Measurements from ENCODE around the gene TASP1.

GRCh38 chr20:13389115-13389514 is 249.6 kb downstream of the TASP1 start:
- TF ChIP-seq, protein P1, sequence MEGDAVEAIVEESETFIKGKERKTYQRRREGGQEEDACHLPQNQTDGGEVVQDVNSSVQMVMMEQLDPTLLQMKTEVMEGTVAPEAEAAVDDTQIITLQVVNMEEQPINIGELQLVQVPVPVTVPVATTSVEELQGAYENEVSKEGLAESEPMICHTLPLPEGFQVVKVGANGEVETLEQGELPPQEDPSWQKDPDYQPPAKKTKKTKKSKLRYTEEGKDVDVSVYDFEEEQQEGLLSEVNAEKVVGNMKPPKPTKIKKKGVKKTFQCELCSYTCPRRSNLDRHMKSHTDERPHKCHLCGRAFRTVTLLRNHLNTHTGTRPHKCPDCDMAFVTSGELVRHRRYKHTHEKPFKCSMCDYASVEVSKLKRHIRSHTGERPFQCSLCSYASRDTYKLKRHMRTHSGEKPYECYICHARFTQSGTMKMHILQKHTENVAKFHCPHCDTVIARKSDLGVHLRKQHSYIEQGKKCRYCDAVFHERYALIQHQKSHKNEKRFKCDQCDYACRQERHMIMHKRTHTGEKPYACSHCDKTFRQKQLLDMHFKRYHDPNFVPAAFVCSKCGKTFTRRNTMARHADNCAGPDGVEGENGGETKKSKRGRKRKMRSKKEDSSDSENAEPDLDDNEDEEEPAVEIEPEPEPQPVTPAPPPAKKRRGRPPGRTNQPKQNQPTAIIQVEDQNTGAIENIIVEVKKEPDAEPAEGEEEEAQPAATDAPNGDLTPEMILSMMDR (IDR thresholded peaks at IDR 0.05; ENCODE audit: poor library complexity, severe bottlenecking), result no peak
- TF ChIP-seq TAF1 (IDR thresholded peaks at IDR 0.05; ENCODE audit: low read depth) (no peak), EZH2 (IDR thresholded peaks at IDR 0.05; ENCODE audit: borderline replicate concordance, insufficient read depth, low read length, poor library complexity, severe bottlenecking) (no peak), POLR2AphosphoS5 (IDR thresholded peaks at IDR 0.05) (no peak), SMC3 (conservative IDR thresholded peaks at IDR 0.05; ENCODE audit: poor library complexity) (no peak)

Measured in neural cell (in vitro differentiated cells).